Subcutaneous abdominal adipose tissue (tissue), 5 donors: ENCODE measurements around the gene BSG.

ENCODE experiments used
- H3K27ac ChIP-seq: one replicate; pipeline ENCODE4 v1.7.0; 2013; ENCODE audit warnings: low read depth, mild to moderate bottlenecking, inconsistent platforms, low read length, moderate library complexity
- H3K27me3 ChIP-seq, 5 donors: one replicate each; pipeline ENCODE4 v1.7.0; 2013; ENCODE audit warnings: low read length in 5 of 5, inconsistent platforms in 1 of 5; ENCODE audit not compliant: control insufficient read depth in 5 of 5, insufficient read depth in 4 of 5
- H3K36me3 ChIP-seq, 5 donors: one replicate each; pipeline ENCODE4 v1.7.0; 2013; ENCODE audit warnings: low read length in 5 of 5; ENCODE audit not compliant: control insufficient read depth in 5 of 5, insufficient read depth in 5 of 5
- H3K4me1 ChIP-seq, 5 donors: one replicate each; pipeline ENCODE4 v1.7.0; 2013; ENCODE audit warnings: low read length in 5 of 5, mild to moderate bottlenecking in 3 of 5, moderate library complexity in 1 of 5; ENCODE audit not compliant: control insufficient read depth in 5 of 5, insufficient read depth in 5 of 5
- H3K4me3 ChIP-seq, 5 donors: one replicate each; pipeline ENCODE4 v1.7.0; 2013; ENCODE audit warnings: low read length in 5 of 5, low read depth in 1 of 5
- H3K9ac ChIP-seq, 5 donors: one replicate each; pipeline ENCODE4 v1.7.0; 2013; ENCODE audit warnings: low read length in 5 of 5, mild to moderate bottlenecking in 4 of 5, moderate library complexity in 3 of 5
- H3K9me3 ChIP-seq, 5 donors: one replicate each; pipeline ENCODE4 v1.7.0; 2013; ENCODE audit warnings: low read length in 5 of 5; ENCODE audit not compliant: control insufficient read depth in 5 of 5
- donor health status: healthy.
- donor health status: healthy.
- donor health status: healthy.
- donor health status: healthy.
- donor health status: healthy.

BSG gene

DNA sequence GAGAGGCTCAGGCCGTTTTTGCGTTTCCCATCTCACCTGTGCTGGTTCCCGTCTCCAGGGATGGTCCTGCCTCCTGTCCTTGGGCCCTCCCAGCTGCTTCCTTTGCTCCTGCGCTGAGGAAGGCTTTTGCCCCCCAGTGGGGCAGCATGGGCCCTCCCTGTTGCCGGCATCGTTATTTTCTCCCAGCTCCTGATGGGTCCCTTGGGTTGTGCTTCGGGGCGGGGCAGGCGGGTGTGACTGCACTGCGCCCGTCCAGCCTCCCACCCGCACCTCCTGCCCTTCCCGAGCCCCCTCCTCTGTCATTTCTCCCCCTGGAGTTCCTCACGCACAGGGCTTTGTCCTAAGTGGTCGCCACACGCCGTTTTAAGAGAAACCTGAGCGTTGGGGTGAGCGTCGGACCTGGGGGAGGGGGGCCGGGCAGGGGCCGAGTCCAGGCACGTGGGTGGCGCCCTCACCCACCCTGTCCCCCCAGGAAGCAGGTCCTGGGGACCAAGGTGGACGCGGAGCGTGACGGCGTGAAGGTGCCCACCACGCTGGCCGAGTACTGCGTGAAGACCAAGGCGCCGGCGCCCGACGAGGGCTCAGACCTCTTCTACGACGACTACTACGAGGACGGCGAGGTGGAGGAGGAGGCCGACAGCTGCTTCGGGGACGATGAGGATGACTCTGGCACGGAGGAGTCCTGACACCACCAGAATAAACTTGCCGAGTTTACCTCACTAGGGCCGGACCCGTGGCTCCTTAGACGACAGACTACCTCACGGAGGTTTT, 31.3 kb upstream of the BSG start:
- Histone ChIP-seq H3K27me3 (peaks cover 0 to 6% (median 0%) of the 10 kb centered on the region in 5 donors), H3K9ac (no peak overlapping the region), H3K9me3 (no peaks in the 10 kb centered on the region), H3K4me3 (no peak overlapping the region), H3K4me1 (peaks cover 0 to 6% (median 0%) of the 10 kb centered on the region in 5 donors), H3K27ac (no peak overlapping the region), H3K36me3 (peaks cover 0 to 55% (median 53%) of the 10 kb centered on the region in 5 donors)

DNA sequence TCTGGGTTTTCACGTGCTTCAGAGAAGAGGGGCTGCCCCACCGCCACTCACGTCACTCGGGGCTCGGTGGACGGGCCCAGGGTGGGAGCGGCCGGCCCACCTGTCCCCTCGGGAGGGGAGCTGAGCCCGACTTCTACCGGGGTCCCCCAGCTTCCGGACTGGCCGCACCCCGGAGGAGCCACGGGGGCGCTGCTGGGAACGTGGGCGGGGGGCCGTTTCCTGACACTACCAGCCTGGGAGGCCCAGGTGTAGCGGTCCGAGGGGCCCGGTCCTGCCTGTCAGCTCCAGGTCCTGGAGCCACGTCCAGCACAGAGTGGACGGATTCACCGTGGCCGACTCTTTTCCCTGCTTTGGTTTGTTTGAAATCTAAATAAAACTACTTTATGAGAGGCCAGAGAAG, 30.7 kb upstream of the BSG start:
- peaks cover 0 to 6% (median 0%) of the 10 kb centered on the region in 5 donors for H3K27me3 ChIP-seq
- no peak overlapping the region for H3K4me3 ChIP-seq
- H3K36me3 ChIP-seq = peaks cover 0 to 49% (median 47%) of the 10 kb centered on the region in 5 donors
- no peak overlapping the region for H3K9ac ChIP-seq
- H3K9me3 ChIP-seq = no peaks in the 10 kb centered on the region
- H3K4me1 ChIP-seq = peaks cover 0 to 6% (median 0%) of the 10 kb centered on the region in 5 donors
- no peak overlapping the region for H3K27ac ChIP-seq

DNA sequence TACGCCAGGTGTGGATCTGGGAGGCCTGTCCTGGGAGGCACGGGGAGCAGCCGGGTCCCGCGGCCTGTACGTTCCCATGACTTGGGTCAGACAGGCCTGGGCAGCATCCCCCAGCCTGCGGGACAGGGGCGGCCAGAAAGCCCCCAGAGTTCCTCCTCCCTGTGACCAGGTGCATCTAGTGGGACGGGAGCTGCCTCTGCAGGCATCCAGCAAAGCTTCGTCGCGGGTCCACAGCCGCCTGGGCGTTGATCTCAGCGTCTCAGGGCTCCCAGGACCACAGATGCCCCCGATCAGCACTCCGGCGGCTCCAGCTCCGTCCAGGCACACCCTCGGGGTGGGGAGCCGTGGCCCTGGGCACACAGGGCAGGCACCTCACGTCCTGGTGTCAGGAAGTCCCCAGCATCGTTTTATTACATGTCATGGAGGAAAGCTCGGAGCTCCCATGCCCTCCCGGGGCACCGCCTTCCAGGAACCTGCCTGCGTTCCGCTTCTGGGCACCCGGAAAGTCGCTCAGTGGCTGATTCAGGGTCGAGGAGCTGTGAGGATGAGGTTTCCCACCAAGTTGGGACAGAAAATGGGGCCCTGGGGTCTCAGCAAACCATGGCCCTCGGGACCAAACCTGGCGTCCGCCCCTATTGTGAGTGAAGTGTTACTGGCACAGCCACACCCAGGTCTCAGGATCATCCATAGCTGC, 30.1 kb upstream of the BSG start:
- H3K9me3 ChIP-seq = no peaks in the 10 kb centered on the region
- H3K4me1 ChIP-seq = peaks cover 0 to 6% (median 0%) of the 10 kb centered on the region in 5 donors
- H3K9ac ChIP-seq = no peak overlapping the region
- H3K36me3 ChIP-seq = peaks cover 0 to 44% (median 42%) of the 10 kb centered on the region in 5 donors
- peaks cover 0 to 6% (median 0%) of the 10 kb centered on the region in 5 donors for H3K27me3 ChIP-seq
- H3K27ac ChIP-seq = no peak overlapping the region
- H3K4me3 ChIP-seq = no peak overlapping the region

DNA sequence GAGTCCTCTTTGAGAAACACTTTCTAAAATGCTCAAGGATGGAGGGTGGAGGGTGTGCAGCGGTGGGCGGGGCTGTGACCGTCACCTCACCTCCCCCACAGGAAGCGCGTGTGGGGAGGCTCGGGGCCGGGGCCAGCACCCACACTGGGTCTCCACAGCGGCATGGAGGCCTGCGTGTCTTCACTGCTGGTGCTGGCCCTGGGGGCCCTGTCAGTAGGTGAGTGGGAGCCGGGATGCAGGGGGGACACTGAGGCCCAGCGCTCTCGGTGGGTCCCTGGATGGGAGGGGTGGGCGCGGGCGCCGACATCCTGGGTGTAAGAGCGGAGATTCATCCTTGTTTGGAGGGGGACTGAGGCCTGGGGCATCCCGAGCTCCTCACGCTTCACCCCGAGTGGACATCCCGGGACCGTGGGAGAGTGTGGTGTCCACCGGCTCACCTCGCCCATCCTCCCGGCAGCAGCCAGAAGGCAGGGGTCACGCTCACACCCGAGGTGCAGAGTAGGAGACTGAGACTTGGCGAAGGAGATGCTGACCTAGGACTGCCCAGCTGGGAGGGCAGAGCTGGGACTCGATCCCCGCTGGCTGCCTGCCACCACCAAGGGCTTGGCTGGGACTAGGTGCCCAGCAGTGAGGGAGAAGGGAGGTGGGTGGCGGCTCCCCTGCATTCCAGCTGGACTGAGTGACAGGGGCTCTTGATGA, 28.3 kb upstream of the BSG start, which contains the start of gene GZMM:
GZMM (plus strand) TSS at position 144 of the 699 bp plus-strand sequence; CDS start at position 163, 19 bp downstream.
- peaks cover 0 to 6% (median 0%) of the 10 kb centered on the region in 5 donors for H3K4me1 ChIP-seq
- no peaks in the 10 kb centered on the region for H3K9me3 ChIP-seq
- H3K27ac ChIP-seq = no peak within 1 kb of the TSS
- peaks cover 0 to 28% (median 27%) of the 10 kb centered on the region in 5 donors for H3K36me3 ChIP-seq
- no peak within 1 kb of the TSS for H3K4me3 ChIP-seq
- H3K9ac ChIP-seq = no peak within 1 kb of the TSS
- peaks cover 3 to 12% (median 6%) of the 10 kb centered on the region in 5 donors for H3K27me3 ChIP-seq

DNA sequence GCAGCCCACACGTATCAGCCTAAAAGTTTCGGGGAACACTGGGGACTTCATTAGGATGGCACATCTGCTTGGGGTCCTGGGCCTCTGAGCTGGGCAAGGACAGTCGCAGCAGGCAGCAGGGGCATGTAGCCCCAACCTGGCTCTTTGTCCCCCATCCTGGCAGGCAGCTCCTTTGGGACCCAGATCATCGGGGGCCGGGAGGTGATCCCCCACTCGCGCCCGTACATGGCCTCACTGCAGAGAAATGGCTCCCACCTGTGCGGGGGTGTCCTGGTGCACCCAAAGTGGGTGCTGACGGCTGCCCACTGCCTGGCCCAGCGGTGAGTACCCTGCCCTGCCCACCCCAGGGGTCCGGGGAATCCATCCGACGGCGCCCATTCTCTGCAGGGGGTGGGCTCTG, 25.3 kb upstream of the BSG start:
- peaks cover 3 to 12% (median 9%) of the 10 kb centered on the region in 5 donors for H3K27me3 ChIP-seq
- peaks cover 0 to 7% (median 6%) of the 10 kb centered on the region in 5 donors for H3K36me3 ChIP-seq
- H3K27ac ChIP-seq = no peak overlapping the region
- H3K4me3 ChIP-seq = no peak overlapping the region
- peaks cover 0 to 9% (median 3%) of the 10 kb centered on the region in 5 donors for H3K4me1 ChIP-seq
- H3K9ac ChIP-seq = no peak overlapping the region
- H3K9me3 ChIP-seq = no peaks in the 10 kb centered on the region

DNA sequence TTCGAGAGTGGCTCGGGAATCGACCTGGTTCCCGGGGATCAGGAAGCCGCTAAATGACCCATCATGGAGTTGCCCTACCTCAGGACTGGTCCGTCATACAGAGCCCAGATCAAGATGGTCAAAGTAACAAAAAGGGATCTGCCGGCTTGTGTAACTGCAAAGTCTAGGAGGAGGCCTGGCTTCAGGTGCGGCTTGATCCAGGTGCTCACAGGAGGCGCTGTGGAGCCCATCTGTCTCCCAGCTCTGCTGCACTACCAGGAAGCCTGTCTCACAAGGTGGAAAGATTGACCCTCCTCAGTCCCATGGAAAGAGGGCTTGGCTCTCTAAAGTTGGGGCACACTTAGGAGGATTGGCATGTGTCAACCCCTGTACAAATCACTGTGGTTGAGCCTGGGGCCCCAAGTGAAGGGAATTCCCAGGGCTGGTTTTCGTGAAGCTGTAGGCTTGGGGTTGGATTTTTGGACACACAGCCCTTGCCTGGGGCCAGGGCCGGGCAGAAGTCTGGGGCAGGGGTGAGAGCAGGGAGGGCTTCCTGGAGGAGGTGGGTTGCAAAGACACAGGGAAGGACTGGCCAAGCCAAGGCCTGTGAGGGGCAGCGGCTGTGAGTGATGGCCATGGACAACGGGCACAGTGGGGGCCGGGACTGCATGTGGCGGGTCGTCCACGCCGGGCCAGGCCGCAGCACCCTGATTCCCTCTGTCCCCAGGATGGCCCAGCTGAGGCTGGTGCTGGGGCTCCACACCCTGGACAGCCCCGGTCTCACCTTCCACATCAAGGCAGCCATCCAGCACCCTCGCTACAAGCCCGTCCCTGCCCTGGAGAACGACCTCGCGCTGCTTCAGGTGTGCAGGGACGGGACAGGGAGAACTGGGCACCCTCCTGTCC, 24.3 kb upstream of the BSG start:
- no peaks in the 10 kb centered on the region for H3K9me3 ChIP-seq
- H3K9ac ChIP-seq = no peak overlapping the region
- H3K27me3 ChIP-seq = peaks cover 3 to 14% (median 9%) of the 10 kb centered on the region in 5 donors
- no peak overlapping the region for H3K4me3 ChIP-seq
- H3K36me3 ChIP-seq = no peaks in the 10 kb centered on the region
- peaks cover 0 to 9% (median 3%) of the 10 kb centered on the region in 5 donors for H3K4me1 ChIP-seq
- H3K27ac ChIP-seq = no peak overlapping the region

DNA sequence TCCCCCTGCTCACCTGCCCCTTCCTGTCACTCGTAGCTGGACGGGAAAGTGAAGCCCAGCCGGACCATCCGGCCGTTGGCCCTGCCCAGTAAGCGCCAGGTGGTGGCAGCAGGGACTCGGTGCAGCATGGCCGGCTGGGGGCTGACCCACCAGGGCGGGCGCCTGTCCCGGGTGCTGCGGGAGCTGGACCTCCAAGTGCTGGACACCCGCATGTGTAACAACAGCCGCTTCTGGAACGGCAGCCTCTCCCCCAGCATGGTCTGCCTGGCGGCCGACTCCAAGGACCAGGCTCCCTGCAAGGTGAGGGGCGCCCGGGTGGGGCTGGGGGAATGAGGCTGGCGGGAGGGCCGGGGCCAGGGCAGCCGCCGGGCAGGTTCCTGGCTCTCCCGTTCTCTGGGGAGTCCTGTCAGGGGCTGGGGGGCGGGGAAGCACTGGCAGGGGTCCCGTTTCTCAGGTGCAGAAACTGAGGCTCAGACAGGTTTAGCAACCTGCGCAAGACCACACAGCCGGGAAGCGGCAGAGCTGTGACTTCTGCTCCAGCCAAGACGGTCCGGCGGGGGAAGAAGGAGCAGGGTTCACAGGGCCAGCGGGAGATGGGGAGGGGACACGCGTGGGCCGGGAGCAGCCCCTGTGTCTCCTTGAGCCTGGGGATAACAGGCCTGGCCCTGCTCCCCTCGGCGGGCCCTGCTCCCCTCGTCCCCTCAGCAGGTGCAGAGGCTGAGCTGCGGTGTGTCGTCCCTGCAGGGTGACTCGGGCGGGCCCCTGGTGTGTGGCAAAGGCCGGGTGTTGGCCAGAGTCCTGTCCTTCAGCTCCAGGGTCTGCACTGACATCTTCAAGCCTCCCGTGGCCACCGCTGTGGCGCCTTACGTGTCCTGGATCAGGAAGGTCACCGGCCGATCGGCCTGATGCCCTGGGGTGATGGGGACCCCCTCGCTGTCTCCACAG, 23.2 kb upstream of the BSG start:
- no peak overlapping the region for H3K4me3 ChIP-seq
- H3K27ac ChIP-seq = no peak overlapping the region
- H3K9ac ChIP-seq = no peak overlapping the region
- H3K9me3 ChIP-seq = no peaks in the 10 kb centered on the region
- H3K36me3 ChIP-seq = no peaks in the 10 kb centered on the region
- H3K27me3 ChIP-seq = peaks cover 3 to 14% (median 9%) of the 10 kb centered on the region in 5 donors
- peaks cover 0 to 5% (median 3%) of the 10 kb centered on the region in 5 donors for H3K4me1 ChIP-seq

DNA sequence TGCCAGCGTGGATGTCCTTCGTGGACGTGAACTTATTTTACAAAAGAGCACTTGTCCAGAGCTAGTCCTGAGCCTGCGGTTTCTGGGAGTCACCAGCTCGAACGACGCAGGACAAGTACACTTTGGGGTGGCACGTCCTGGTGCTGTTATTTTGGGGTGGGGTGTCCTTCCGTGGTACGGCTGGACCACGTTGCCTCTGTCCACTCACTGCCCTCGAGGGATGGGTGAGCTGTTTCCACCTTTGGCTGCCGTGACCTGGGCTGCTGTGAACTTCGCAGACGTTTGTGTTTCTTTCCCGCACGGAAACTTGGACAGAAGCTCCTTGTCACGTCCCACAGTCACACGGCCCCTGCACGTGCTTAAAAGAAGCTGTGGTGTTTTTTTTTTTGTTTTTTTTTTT, 17.6 kb upstream of the BSG start:
- no peak overlapping the region for H3K9ac ChIP-seq
- H3K9me3 ChIP-seq = no peaks in the 10 kb centered on the region
- peaks cover 1 to 27% (median 21%) of the 10 kb centered on the region in 5 donors for H3K4me1 ChIP-seq
- H3K27me3 ChIP-seq = peaks cover 0 to 3% (median 2%) of the 10 kb centered on the region in 5 donors
- H3K36me3 ChIP-seq = no peaks in the 10 kb centered on the region
- no peak overlapping the region for H3K27ac ChIP-seq
- no peak overlapping the region for H3K4me3 ChIP-seq
